Endodermal cell (in vitro differentiated cells): Measurements from ENCODE around the gene CBX2. TPM values are rescaled to one million over a fixed set of nuclear protein-coding genes. Genes with fewer than 3 reads are reported as not detected.
A peak's percentile ranks its signal among the peaks of the same experiment; 100 is the strongest.

Experiments used
- DNase-seq: peaks from one replicate; pipeline ENCODE4 v3.0.0-alpha.2; 2017
- H3K27ac ChIP-seq: 2 replicates; pipeline ENCODE4 v1.5.1; 2013; ENCODE audit warnings: mild to moderate bottlenecking, low read depth, low read length, moderate library complexity
- H3K27me3 ChIP-seq: 2 replicates; pipeline ENCODE4 v1.6.1; 2013; ENCODE audit warnings: mild to moderate bottlenecking, low read length, moderate library complexity; ENCODE audit not compliant: insufficient read depth, control insufficient read depth, poor library complexity, severe bottlenecking
- H3K36me3 ChIP-seq: 2 replicates; pipeline ENCODE4 v1.7.0; 2013; ENCODE audit warnings: mild to moderate bottlenecking, low read length, moderate library complexity; ENCODE audit not compliant: control insufficient read depth, insufficient read depth
- H3K4me1 ChIP-seq: one replicate; pipeline ENCODE4 v1.7.0; 2013; ENCODE audit warnings: low read length; ENCODE audit not compliant: control insufficient read depth, insufficient read depth
- H3K4me3 ChIP-seq: 2 replicates; pipeline ENCODE4 v1.5.1; 2013; ENCODE audit warnings: mild to moderate bottlenecking, low read length, moderate library complexity
- H3K9ac ChIP-seq: 2 replicates; pipeline ENCODE4 v1.6.1; 2013; ENCODE audit warnings: mild to moderate bottlenecking, low read length, moderate library complexity; ENCODE audit not compliant: poor library complexity, severe bottlenecking; ENCODE audit errors: extremely low read depth
- H3K9me3 ChIP-seq: 2 replicates; pipeline ENCODE4 v1.6.1; 2013; ENCODE audit warnings: mild to moderate bottlenecking, low read length, moderate library complexity; ENCODE audit not compliant: control insufficient read depth
- H3K27ac Mint-ChIP-seq: 2 replicates; pipeline ENCODE4 v1.8.0; 2020; ENCODE audit warnings: mixed read lengths
- H3K27me3 Mint-ChIP-seq: 2 replicates; pipeline ENCODE4 v1.8.0; 2021; ENCODE audit warnings: mild to moderate bottlenecking, mixed read lengths; ENCODE audit not compliant: insufficient read depth
- H3K36me3 Mint-ChIP-seq: 2 replicates; pipeline ENCODE4 v1.8.0; 2020; ENCODE audit warnings: low read depth, mixed read lengths
- H3K4me1 Mint-ChIP-seq: 2 replicates; pipeline ENCODE4 v1.8.0; 2020; ENCODE audit warnings: mixed read lengths
- H3K4me3 Mint-ChIP-seq: 2 replicates; pipeline ENCODE4 v1.8.0; 2020; ENCODE audit warnings: mild to moderate bottlenecking, moderate library complexity, mixed read lengths
- H3K9me3 Mint-ChIP-seq: 2 replicates; pipeline ENCODE4 v1.8.0; 2020; ENCODE audit warnings: mild to moderate bottlenecking, mixed read lengths
- WGBS, 2 experiments: methylation state at CpG; one replicate each; pipeline versions ENCODE4 v1.1.5 to v1.1.7; 2013; ENCODE audit warnings: missing lambda C conversion rate in 2 of 2, mixed read lengths in 1 of 2; ENCODE audit not compliant: insufficient coverage in 1 of 2, insufficient read length in 1 of 2; 5-methylcytosine and 5-hydroxymethylcytosine counted together
- total RNA-seq, 2 donors: library from RNA; stranded (reverse); fragmentation: NEBNext Ultra II Directional in 1 of 2; extraction: Animal tissue kit (Norgen Biotek cat#: 25700) in 1 of 2; gene quantifications; 2 replicates in 1 of 2; 3 replicates in 1 of 2; pipeline ENCODE4 v1.2.1, GENCODE V29; 2021
- TF ChIP-seq, protein P1 (sequence below): fragments of 200-600 bp; sonication (generic); conservative IDR thresholded peaks from 2 replicates; pipeline ENCODE4 v1.5.0; 2021; ENCODE audit warnings: antibody characterized with exemption, mild to moderate bottlenecking

Gene CBX2
- total RNA-seq, 2 donors from 2014 or later, result 75.0 to 78.6 TPM

DNA sequence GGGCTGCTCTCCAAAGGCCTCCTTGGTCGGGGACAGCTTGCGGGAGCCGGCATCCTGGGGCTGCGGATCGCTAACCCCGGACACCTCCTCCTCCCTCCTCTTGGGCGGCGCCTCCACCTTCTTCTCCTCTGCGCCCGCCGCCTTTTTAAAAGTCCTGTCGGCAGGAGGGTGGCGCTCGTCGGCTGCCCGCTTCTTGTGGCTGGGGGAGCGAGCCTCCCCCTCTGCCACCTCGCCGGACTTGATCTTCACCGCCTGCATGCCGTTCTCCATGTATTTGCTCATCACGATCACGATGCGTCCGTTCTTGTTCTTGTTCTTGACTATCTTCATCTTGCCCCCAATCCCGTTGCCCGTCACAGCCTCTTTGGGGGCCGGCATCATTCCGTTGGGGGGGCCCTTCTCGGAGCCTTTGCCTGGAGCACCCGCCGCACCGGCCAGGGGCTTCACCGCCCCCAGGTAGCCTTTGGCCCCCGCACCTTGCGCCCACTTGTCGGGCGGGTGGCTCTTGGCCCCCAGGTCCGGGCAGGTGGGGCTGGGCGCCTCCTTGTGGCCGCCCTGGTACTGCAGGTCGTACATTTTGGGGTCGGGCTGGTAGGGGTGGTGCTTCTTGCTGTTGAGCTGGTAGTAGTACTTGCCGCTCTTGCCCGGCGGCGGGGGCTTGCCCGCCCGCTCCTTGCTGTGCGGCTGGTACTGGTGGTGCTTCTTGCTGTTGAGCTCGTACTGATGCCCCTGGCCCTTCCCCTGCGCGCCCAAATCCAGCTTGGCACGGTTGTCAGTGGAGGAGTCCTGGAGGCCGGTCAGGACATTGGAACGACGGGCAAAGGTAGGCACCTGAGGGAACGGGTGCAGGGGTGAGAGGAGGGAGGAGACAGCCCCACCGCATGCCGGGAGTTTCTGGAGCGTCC is 56.9 kb downstream of the CBX2 start:
- no peak overlapping the region for H3K4me3 ChIP-seq
- H3K27me3 Mint-ChIP-seq, result peaks cover 88% of the 10 kb centered on the region

DNA sequence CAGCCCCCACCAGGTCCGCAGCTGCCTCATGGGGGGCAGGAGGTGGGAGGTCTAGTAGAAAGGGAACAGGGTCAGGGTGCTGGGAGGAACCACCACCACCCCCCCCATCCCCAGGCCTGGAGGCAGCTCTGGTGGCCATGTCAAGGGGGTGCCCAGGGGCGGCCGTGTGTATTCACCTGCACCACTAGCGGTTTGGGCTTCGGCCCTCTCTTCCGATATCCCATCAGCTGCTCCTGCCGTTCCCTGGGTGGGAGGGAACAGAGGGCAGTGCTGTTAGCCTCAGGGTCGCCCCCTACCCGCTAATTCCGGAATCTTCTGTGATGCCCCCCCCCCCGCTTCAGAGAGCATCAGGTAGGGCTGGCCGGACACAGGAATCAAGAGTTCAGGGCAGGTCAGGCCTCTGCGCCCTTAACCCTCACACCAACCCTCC is 57.5 kb downstream of the CBX2 start:
- H3K36me3 Mint-ChIP-seq, result no peaks in the 10 kb centered on the region
- peak overlapping the region; percentile 67 for H3K4me3 Mint-ChIP-seq
- Histone ChIP-seq H3K27ac (no peak overlapping the region), H3K4me1 (peaks cover 15% of the 10 kb centered on the region), H3K9me3 (no peaks in the 10 kb centered on the region), H3K27me3 (peaks cover 87% of the 10 kb centered on the region), H3K36me3 (no peaks in the 10 kb centered on the region), H3K9ac (no peak overlapping the region), H3K4me3 (no peak overlapping the region)
- TF ChIP-seq, protein P1, sequence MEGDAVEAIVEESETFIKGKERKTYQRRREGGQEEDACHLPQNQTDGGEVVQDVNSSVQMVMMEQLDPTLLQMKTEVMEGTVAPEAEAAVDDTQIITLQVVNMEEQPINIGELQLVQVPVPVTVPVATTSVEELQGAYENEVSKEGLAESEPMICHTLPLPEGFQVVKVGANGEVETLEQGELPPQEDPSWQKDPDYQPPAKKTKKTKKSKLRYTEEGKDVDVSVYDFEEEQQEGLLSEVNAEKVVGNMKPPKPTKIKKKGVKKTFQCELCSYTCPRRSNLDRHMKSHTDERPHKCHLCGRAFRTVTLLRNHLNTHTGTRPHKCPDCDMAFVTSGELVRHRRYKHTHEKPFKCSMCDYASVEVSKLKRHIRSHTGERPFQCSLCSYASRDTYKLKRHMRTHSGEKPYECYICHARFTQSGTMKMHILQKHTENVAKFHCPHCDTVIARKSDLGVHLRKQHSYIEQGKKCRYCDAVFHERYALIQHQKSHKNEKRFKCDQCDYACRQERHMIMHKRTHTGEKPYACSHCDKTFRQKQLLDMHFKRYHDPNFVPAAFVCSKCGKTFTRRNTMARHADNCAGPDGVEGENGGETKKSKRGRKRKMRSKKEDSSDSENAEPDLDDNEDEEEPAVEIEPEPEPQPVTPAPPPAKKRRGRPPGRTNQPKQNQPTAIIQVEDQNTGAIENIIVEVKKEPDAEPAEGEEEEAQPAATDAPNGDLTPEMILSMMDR, result no peak
- peak; percentile 87 for DNase-seq
- H3K9me3 Mint-ChIP-seq, result peaks cover 5% of the 10 kb centered on the region
- H3K27me3 Mint-ChIP-seq, result peaks cover 88% of the 10 kb centered on the region
- peaks cover 17% of the 10 kb centered on the region for H3K4me1 Mint-ChIP-seq
- WGBS, 2 experiments, result 22 to 27% methylated on average over 6 to 12 of the region's 13 CpGs
- H3K27ac Mint-ChIP-seq, result peak overlapping the region; percentile 44

More for the DNA sequence above, 56.9 kb downstream of the CBX2 start:
- Mint-ChIP-seq H3K36me3 (no peaks in the 10 kb centered on the region), H3K9me3 (peaks cover under 1% of the 10 kb centered on the region), H3K27ac (no peak overlapping the region), H3K4me1 (peaks cover 17% of the 10 kb centered on the region), H3K4me3 (peak overlapping the region; percentile 24)
- Histone ChIP-seq H3K27ac (no peak overlapping the region), H3K36me3 (no peaks in the 10 kb centered on the region), H3K9ac (no peak overlapping the region), H3K9me3 (no peaks in the 10 kb centered on the region), H3K27me3 (peaks cover 87% of the 10 kb centered on the region), H3K4me1 (peaks cover 15% of the 10 kb centered on the region)
- TF ChIP-seq, protein P1, result peak; percentile 95
- 17 to 29% methylated on average over 20 to 61 of the region's 61 CpGs for WGBS, 2 experiments
- peak; percentile 97 for DNase-seq

DNA sequence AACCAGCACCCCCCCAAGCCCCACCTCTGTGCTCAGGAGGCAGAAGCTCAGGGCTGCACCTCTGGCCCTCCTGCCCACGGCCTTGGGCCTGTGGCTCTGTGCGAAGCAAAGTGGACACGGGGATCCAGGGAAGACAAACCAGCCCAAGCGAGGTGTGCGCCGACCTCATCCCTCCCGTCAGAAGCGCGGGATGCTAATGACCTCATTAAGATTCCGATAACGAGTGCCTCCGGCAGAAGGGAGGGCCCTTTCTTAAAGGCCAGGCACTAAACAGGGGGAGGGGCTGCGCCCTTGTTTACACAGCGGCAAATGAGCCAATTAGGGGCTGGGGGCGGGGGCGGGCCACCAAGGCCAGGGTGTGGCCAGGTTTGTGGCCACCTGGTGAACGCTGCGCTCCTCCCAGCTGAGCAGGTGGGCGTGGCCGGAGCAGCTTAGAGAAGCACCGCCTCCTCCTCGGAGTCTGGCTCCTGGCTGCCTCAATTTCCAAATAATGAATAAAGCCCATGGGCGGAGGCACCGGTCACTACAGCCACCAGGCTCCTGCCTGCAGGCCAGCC is 58.1 kb downstream of the CBX2 start:
- no peak overlapping the region for H3K27ac ChIP-seq
- H3K36me3 Mint-ChIP-seq, result no peaks in the 10 kb centered on the region
- peaks cover 5% of the 10 kb centered on the region for H3K9me3 Mint-ChIP-seq
- H3K27me3 Mint-ChIP-seq, result peaks cover 88% of the 10 kb centered on the region
- H3K4me3 Mint-ChIP-seq, result peak overlapping the region; percentile 67
- peaks cover 15% of the 10 kb centered on the region for H3K4me1 ChIP-seq
- peak; percentile 100 for DNase-seq
- H3K4me1 Mint-ChIP-seq, result peaks cover 17% of the 10 kb centered on the region
- no peak overlapping the region for H3K9ac ChIP-seq
- 2 to 10% methylated on average over 13 to 24 of the region's 24 CpGs for WGBS, 2 experiments
- H3K27ac Mint-ChIP-seq, result peak overlapping the region; percentile 44
- TF ChIP-seq, protein P1, result no peak
- no peaks in the 10 kb centered on the region for H3K36me3 ChIP-seq
- H3K9me3 ChIP-seq, result no peaks in the 10 kb centered on the region
- peak overlapping the region; percentile 81 for H3K4me3 ChIP-seq
- peaks cover 87% of the 10 kb centered on the region for H3K27me3 ChIP-seq
